GM18951 (cell line): ENCODE data around the gene SLC9A5.

Source experiments
- POLR2A ChIP-seq: IDR thresholded peaks from 4 replicates; pipeline ENCODE4 v1.6.1; 2011; ENCODE audit warnings: mild to moderate bottlenecking; ENCODE audit not compliant: insufficient read length, insufficient read depth; ENCODE audit errors: extremely low read depth
- in situ Hi-C: fragments of 300-500 bp; cut with MboI; formaldehyde crosslinking; loops from one replicate; pipeline ENCODE4 v1.12.0; 2022; ENCODE audit warnings: low sequenced_read_pairs, mixed read lengths, inconsistent platforms; ENCODE audit not compliant: unreplicated experiment

Gene SLC9A5

DNA sequence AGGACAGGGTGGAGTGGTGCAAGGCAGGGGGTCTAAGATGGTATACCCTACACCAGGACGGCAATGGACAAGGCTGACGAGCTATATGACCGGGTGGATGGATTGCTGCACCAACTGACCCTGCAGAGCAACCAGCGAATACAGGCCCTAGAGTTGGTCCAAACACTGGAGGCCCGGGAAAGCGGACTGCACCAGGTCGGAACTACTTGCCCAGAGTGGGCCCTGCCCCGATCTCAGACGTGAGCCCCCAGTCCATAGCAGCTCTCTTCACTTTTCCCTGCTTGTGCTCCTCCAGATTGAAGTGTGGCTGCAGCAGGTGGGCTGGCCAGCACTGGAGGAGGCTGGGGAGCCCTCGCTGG, 33.6 kb downstream of the SLC9A5 start:
- in situ Hi-C loops = no loop called here
- no peak for TF ChIP-seq POLR2A

DNA sequence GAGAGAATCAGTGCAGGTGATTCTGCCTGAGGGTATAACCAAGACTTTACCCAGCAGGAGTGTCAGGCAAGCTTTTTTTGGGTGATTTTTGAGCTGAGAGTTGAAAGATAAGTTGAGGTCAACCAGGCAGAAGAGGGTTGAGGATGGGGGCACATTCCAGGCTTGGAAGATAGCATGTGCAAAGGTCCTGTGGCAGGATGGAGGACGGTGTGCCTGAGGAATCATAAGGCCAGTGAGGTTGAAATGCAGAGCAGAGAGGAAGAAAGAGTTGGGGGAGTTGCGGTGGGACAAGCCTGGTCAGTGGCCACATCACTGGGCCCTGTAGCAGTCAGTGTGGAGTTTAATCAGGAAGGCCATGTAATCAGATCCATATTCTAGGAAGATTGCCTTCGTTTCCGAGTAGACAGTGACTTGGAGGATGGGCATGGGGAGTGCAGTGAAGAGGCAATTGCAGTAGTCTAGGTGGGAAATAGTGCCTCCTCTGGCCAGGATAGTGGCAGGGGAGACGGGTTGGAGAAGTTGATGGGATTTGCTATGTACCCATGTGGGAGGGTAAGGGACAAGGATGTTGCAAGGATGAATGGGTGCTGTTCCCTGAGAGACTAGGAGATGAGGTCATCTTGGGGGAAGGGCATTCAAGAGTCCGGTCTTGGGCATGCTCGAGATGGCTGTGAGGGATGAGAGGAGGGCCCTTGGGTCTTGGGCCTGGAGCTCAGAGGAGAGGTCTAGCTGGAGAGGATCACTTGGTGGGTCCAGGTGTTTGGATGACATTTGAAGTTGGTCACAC, 34.5 kb downstream of the SLC9A5 start:
- no peak for TF ChIP-seq POLR2A
- in situ Hi-C loops = no loop called here

DNA sequence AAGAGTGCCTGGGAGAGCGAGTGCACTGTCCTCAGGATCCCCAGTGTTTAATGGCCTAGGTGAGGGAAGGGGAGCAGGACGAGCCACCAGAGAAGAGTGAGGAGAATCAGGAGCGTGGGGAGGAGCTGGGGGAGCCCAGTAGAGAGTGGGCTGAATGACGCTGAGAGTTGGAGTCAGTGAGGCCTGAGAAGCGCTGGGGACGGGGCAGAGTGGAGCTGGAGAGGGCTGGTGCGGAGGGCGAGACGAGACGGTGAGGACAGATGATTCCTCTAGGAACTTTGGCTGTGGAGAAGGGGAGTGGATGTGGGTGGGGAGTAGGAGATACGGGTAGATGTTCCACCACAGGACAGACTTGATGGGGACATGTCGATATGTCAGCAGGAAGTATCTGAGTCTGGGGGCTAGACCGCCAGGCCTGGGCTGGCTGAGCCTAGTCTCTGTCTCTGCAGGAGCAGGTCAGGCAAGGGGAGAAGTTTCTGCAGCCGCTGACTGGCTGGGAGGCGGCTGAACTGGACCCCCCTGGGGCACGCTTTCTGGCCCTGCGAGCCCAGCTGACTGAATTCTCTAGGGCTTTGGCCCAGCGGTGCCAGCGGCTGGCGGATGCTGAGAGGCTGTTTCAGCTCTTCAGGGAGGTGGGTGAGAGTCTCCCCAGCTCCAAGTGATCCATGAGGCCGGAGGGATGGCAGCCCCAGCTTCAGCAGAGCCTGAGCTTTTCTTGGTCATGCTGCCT, 35.2 kb downstream of the SLC9A5 start:
- in situ Hi-C loops = no loop called here
- TF ChIP-seq POLR2A = no peak

DNA sequence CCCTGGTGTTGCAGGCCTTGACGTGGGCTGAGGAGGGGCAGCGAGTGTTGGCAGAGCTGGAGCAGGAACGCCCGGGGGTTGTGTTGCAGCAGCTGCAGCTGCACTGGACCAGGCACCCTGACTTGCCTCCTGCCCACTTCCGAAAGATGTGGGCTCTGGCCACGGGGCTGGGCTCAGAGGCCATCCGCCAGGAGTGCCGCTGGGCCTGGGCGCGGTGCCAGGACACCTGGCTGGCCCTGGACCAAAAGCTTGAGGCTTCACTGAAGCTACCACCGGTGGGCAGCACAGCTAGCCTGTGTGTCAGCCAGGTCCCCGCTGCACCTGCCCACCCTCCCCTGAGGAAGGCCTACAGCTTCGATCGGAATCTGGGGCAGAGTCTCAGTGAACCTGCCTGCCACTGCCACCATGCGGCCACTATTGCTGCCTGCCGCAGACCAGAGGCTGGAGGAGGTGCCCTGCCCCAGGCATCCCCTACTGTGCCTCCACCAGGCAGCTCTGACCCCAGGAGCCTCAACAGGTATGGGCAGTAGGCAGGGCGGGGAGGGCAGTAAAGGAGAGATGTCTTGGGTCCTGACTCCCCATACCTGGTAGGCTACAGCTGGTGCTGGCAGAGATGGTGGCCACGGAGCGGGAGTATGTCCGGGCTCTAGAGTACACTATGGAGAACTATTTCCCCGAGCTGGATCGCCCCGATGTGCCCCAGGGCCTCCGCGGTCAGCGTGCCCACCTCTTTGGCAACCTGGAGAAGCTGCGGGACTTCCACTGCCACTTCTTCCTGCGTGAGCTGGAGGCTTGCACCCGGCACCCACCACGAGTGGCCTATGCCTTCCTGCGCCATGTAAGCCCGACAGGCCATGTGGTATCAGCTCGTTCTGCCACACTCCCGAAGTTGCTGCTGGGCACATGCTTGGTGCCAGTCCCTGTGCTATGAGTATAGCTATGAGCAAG, 36.2 kb downstream of the SLC9A5 start:
- TF ChIP-seq POLR2A = no peak
- in situ Hi-C loops = no loop called here

DNA sequence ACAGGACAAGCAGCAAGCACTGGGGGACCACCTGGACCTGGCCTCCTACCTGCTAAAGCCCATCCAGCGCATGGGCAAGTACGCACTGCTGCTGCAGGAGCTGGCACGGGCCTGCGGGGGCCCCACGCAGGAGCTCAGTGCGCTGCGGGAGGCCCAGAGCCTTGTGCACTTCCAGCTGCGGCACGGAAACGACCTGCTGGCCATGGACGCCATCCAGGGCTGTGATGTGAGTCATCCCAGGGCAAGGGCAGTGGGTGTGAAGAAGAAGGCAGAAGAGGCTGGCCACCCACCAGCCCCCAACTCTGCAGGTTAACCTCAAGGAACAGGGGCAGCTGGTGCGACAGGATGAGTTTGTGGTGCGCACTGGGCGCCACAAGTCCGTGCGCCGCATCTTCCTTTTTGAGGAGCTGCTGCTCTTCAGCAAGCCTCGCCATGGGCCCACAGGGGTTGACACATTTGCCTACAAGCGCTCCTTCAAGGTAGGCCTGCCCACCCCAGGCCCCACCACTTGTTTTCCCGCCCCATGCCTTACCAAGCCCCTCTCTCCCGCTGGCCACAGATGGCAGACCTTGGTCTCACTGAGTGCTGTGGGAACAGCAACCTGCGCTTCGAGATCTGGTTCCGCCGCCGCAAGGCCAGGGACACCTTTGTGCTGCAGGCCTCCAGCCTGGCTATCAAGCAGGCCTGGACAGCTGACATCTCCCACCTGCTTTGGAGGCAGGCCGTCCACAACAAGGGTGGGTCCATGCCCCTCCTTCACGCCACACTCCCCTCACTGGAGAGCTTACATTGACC, 37.9 kb downstream of the SLC9A5 start:
- in situ Hi-C loops = no loop called here
- TF ChIP-seq POLR2A = no peak

DNA sequence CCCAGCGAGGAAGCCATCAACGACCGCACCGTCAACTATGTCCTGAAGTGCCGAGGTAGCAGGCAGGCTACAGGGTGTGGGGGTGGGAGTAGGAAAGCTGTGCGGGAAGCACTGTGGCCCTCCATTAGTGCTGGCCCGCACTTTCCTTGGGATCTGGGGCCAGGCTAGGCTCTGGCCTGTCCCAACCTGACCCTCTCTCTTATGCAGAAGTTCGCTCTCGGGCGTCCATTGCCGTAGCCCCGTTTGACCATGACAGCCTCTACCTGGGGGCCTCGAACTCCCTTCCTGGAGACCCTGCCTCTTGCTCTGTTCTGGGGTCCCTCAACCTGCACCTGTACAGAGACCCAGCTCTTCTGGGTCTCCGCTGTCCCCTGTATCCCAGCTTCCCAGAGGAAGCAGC, 39.2 kb downstream of the SLC9A5 start:
- in situ Hi-C loops = no loop called here
- no peak for TF ChIP-seq POLR2A

DNA sequence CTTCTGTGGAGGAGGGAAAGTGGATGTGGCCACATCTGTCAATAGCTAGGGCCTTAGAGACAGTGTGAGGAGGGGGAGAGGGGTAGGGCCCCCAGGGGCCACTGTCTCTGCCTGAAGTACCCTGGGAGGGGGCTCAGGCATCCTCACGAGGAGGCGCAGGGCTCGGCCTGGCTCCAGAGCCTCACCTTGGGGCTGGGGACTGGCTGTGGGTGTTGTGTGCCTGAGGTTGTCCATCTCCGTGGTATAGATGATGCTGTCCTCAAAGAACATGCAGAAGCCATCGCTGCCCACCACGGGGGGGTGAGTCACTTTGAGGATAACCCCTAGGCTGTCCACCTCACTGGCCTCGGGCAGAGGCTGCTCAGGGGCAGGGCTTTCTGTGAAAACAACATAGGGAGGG, 42.7 kb downstream of the SLC9A5 start:
- TF ChIP-seq POLR2A = no peak
- in situ Hi-C loops = no loop called here

DNA sequence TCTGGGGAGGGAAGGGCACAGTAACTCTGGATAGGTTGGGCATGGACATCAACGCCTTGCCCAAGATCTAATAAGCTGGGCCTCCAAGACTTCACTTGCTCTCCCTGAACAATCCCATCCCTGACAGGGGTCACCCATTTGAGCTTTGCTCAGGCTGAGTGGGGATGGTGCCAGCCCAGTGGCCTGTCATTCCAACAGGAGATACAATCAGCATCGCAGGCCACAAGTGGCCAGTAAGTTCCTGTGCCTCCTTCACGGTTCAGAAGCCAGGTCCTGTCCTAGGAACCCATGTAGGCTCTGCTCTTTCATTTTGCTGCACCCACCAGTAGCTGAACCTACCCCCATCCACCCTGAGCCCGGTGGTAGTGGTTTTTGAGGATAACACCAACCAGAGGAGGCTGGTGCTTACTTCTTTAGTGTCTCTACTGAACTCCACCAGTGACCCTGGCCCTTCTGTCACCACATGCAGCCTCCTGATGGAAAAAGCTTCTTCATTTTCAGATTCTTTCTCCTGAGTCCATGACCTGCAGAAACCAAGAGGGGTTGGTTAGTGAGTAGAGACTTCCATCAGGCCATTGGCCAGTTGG, 45.5 kb downstream of the SLC9A5 start:
- no peak for TF ChIP-seq POLR2A

DNA sequence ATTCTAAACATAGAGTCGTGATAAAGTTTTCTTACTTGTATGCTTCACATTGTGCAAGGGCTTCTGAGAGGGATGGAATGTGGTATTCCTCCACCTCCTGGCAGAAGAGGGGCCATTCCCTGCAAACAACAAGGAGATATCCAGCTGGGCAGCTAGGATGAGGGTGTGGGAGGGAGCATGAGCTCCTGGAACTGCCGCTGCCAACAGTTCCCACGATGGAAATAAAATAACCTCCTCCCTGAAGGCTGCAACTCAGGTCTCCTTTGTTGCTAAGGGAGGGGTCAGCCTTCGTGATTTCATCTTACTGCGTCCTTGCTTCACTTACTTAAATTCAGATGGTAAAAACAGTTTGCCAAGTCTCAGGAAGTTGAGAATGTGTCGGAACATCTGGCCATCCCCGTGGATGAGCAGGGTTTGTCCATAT, 46.2 kb downstream of the SLC9A5 start:
- in situ Hi-C loops = no loop called here

More for the DNA sequence above, 45.5 kb downstream of the SLC9A5 start:
- in situ Hi-C loops = no loop called here

DNA sequence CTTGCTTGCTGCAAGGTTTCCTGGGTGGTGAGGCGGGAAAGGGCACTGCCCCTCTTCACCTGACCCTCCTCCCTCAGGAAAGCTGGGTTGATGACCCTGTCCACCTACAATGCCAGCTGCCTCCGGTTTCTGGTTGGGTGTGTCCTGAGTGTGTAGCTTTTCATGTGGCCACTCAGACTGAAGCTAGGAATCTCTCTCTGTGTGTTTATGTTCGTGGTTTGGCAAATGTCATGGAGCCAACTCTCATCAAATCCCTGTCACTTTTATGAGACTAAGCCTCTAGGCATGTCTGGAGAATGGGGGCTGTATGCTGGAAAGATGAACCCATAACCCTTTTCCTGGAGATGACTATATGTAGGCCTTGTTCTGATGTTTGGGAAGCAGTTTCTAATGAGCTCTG, 47.6 kb downstream of the SLC9A5 start:
- in situ Hi-C loops = no loop called here
- TF ChIP-seq POLR2A = no peak

More for the DNA sequence above, 46.2 kb downstream of the SLC9A5 start:
- TF ChIP-seq POLR2A = no peak

DNA sequence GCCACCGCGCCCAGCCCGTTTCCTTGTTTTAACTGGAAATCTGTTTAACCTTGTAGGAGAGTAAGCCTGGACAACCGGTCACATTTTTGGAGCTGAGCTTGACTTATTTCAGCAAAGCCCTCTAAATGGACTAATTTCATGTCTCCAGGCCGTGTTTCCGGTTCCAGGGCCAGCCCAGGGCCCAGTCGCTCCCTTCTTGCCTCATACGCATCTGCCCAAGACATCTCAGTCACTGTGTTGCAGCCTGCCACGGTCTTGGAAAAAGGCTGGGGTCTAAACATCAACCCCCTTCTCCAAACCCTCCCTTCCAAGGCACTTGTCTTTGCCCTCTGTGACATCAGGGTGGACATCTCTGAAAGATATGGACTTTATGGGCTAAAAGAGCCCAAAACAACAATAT, 49.5 kb downstream of the SLC9A5 start:
- TF ChIP-seq POLR2A = no peak

DNA sequence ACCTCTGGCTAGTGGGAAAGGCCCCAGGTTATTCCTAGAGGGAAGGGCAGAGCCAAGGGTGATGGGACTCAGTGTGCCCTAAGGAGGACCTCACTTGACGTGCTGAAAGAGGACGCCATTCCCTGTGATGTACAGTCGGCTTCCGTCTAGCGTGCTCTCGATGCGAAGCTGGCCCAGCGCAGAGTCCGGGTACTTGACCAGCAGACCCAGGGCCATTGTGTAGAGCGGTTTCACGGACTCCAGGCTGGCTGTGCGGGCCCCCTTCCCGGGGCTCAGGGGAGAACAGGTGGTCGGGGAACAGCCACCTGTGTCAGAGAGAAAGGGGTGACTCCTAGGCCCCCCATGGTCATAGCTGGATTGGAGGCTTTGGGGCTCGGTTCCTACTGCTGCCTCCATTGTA, 50.5 kb downstream of the SLC9A5 start:
- no peak for TF ChIP-seq POLR2A
- in situ Hi-C loops = no loop called here

More for the DNA sequence above, 49.5 kb downstream of the SLC9A5 start:
- in situ Hi-C loops = no loop called here
